Gastroesophageal sphincter (tissue), 3 donors: ENCODE measurements around the gene WDR86.

Source experiments
- POLR2AphosphoS5 ChIP-seq: sonication (generic); formaldehyde crosslinking; IDR thresholded peaks from one replicate; pipeline ENCODE4 v1.6.1; 2017; ENCODE audit warnings: antibody characterized with exemption
- TF ChIP-seq, protein P1 (sequence below), 4 experiments: fragments of 200-600 bp in 2 of 4; fragments of 450-650 bp in 2 of 4; sonication (generic) in 1 of 4; IDR thresholded peaks; one replicate each; pipeline ENCODE4 v1.5.1; 2017 to 2019; ENCODE audit warnings: antibody characterized with exemption in 4 of 4, mild to moderate bottlenecking in 2 of 4, moderate library complexity in 2 of 4

DNA sequence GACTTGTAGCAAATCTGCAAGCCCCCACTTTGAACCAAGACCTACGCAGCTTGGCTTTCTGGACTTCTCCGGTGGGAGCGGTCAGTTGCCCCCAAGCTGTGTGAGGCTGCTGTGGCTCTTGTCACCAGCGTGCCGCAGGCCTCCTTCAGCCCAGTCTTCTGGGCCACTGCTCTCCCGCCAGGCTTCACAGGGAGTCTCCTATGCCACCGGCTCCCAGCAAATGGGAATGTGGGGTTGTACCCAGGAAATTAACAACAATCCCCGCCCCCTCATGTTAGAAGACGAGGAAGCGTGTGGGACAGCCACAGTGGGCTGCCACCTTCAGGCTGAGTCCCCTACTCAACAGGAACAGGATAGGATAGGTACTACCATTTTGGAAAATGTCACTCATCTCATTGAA, 4.2 kb downstream of the WDR86 start:
- TF ChIP-seq, protein P1, sequence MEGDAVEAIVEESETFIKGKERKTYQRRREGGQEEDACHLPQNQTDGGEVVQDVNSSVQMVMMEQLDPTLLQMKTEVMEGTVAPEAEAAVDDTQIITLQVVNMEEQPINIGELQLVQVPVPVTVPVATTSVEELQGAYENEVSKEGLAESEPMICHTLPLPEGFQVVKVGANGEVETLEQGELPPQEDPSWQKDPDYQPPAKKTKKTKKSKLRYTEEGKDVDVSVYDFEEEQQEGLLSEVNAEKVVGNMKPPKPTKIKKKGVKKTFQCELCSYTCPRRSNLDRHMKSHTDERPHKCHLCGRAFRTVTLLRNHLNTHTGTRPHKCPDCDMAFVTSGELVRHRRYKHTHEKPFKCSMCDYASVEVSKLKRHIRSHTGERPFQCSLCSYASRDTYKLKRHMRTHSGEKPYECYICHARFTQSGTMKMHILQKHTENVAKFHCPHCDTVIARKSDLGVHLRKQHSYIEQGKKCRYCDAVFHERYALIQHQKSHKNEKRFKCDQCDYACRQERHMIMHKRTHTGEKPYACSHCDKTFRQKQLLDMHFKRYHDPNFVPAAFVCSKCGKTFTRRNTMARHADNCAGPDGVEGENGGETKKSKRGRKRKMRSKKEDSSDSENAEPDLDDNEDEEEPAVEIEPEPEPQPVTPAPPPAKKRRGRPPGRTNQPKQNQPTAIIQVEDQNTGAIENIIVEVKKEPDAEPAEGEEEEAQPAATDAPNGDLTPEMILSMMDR (IDR thresholded peaks at IDR 0.05), result no peak
- no peak for TF ChIP-seq POLR2AphosphoS5
